DMS114 treated with DMSO at 0.1 percent for 48 hours (cell line): Measurements from ENCODE around the gene YBX3.
"Not testable (repeated sequence)": the region's sequence is repeated elsewhere in the genome, so short reads cannot be mapped to it uniquely, and the experiment has no call there.

Source experiments
- DNase-seq: peaks from one replicate; lab custom pipeline; 2025; ENCODE audit not compliant: unreplicated experiment; lab: John Stamatoyannopoulos, UW

The YBX3 gene

DNA sequence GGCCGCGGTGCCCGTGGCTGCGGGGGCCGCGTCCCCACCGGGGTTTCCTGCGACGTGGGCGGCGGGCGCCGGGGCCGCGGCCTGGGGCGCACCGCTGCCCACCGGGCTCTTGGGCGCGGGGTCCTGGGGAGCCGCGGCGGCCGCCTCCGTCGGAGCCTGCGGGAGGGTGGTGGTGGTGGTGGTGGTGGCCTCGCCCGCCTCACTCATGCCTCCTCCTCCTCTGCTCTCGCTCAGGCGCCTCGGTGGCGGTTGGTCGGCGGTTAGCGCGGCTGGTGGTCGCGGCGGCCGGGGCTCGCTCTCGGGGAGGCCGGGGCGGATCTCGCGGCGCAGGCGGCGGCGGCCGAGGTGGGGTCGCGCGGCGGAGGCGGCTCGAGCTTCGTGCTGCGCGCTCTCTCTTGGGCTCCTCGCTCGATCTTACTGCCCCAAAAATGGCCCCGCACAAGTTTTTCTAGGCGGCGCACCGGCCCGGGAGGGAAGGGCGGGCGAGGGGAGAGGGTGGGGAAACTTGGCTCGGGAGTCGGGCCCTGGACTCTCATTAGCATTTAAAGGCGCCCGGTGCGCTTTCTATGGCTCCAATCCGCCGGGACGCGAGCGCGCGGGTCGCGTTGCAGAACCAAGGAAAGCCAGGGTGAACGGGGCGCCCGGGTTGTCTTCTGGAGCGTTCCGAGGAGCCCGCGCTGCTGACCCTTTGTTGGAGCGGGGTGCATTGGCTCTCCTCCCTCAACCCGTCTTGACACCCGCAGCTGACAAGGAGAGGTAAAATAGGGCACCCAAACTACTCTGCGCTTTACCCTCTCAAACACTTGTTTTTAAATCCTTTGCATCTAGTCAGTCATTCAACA is at the start of gene YBX3:
Gene YBX3 (minus strand): TSS at position 419 of the 842 bp plus-strand sequence. CDS start 212 bp downstream, at position 207.
- DNase-seq: peak; percentile 29

- peak; percentile 43 for DNase-seq
Observed at GRCh38 chr12:10771132-10771733, 48.1 kb upstream of the YBX3 start.

DNA sequence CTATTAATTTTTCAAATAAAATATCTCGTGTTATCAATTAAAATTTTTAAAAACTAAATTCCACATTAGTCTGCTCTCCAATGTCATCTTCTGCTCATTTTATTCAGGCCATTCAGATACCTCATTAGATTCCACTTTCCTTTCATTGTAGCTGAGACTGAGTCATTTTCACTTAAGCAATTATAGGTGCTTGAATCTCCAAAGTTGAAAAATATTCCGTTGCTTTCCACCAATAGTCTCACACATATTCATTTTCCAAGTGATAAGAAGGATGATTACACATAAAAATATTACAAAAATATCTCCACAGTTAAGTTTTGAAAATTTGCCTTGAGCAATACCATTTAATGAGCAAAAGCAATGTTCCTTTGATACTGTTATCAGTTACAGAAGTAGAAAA is 36.5 kb upstream of the YBX3 start:
- DNase-seq: no peak

DNA sequence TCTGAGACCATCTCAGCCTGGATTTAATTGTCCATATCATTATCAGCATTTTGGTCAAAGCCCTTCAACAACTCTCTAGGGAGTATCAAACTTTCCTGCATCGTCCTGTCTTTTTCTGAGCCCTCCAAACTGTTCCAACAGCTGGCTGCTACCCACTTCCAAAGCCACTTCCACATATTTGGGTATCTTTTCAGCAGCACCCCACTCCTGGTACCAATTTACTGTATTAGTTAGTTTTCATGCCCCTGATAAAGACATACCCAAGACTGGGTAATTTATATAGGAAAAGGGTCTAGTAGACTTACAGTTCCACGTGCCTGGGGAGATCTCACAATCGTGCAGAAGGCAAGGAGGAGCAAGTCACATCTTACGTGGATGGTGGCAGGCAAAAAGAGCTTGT is 33.1 kb upstream of the YBX3 start:
- no peak for DNase-seq

GRCh38 chr12:10753059-10753458 is 29.9 kb upstream of the YBX3 start:
- DNase-seq: no peak

- DNase-seq: no peak
Observed at GRCh38 chr12:10750385-10750727, 27.2 kb upstream of the YBX3 start.

DNA sequence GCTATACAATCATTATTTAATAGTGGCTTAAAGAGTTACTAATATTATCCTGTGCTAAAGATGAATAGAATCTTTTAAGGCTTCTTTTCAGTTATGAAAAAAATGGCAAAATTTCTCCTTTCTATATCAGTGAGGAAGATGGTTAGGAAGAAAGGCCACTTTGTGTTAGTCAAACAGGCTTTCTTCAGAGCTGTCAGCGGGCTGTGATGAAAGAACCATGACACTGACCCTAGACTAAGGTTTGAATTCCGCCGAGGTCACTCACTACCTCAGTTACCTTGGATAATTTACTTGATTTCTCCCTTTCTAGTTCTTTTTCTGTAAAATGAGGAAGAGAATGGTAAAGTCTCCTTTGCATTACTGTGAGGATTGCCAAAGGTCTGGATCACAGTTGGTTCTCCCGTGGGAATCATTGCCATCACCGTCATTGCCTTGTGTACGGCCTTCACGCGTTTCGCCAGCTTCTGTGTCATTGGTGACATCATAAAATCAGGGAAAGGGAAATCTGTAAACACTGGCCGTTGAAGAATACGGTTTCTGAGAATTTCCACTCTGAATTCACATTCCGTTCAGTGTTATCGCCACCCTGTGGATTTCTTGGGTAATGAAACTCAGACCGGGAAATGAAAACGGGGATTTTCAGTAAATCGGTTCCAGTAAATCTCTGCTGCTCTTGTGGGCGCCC is 26.7 kb upstream of the YBX3 start:
- peak; percentile 87 for DNase-seq

GRCh38 chr12:10747730-10748129 is 24.6 kb upstream of the YBX3 start:
- no peak for DNase-seq

DNA sequence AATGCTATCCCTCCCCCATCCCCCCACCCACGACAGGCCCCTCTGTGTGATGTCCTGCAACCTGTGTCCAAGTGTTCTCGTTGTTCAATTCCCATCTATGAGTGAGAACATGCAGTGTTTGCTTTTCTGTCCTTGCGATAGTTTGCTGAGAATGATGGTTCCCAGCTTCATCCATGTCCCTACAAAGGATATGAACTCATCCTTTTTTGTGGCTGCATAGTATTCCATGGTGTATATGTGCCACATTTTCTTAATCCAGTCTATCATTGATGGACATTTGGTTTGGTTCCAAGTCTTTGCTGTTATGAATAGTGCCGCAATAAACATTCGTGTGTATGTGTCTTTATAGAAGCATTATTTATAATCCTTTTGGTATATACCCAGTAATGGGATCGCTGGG is 20.3 kb upstream of the YBX3 start:
- DNase-seq: not testable (repeated sequence)

DNA sequence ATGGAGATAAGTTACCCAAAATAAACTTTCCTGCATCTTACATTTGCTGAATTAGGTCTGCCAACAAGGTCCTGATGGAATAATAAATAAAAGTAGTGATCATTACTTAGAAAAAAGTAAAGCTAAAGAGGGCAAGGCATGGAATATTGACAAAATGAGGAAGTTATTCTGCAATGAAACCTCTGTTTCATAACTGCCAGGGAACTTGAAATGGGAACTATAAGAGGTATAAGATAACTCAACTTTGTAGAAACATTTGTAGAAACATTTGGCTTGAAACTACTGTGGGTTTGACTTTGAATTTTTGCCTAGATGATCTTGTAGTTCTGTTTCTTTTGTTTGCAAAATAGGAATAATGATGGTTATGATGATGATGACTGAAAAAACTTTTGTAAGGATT is 18.7 kb upstream of the YBX3 start:
- DNase-seq: no peak

DNA sequence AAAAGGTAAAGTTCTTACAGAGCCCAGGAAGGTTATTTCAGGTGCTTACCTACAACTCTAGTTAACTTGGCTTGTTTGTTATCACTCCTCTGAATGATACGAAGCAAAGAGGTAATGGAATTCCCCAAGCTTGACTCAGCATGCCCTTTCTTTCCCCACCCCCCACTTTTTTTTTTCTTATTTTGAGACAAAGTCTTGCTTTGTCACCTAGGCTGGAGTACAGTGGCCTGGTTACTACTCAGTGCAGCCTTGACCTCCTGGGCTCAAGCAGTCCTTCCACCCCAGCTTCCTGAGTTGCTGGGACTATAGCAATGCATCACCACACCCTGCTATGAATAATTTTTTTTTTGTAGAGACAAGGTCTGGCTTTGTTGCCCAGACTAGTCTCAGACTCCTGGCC is 17.1 kb upstream of the YBX3 start:
- DNase-seq: no peak

GRCh38 chr12:10739157-10740118 is 16.3 kb upstream of the YBX3 start:
- no peak for DNase-seq

GRCh38 chr12:10737249-10737648 is 14.1 kb upstream of the YBX3 start:
- DNase-seq: no peak

DNA sequence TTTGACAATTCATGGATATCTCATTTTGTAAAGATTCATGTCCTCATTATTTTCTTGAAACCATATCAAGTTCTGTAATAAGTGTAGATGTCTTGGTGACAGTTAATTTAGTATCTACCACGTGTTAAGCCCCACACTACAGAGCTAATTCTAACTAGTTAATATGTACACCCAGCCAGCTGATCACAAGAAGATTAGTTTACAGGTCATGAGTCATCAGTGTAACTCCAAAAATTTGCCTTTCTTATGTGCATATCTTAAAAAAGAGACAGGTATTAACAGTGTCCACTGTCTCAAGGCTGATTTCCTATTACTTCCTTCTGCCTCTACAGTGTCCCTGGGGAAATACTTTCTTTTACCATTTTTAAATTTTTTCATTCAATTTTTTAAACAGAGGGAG is 13.3 kb upstream of the YBX3 start:
- DNase-seq: no peak

GRCh38 chr12:10735428-10735827 is 12.3 kb upstream of the YBX3 start:
- no peak for DNase-seq

GRCh38 chr12:10732549-10732948 is 9.4 kb upstream of the YBX3 start:
- DNase-seq: no peak

DNA sequence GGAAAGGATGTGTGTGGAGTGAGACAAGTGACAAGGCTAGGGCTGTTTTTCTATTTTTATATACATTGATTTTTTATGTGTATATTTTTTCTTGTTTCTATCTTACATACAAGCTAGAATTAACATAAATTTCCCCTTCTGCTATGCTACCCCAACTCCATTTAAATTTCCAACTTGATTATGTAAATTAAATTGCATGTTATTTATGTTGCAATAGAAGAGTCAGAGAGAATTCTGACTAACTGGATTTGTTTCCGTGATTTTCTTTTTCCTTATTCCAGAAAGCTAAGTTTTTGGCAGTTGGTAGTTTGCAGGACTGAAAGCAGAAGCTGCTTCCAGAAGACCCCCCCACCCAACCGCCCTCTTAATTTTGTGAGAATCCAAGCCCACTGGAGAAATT is 8.9 kb upstream of the YBX3 start:
- DNase-seq: no peak

GRCh38 chr12:10730559-10730958 is 7.4 kb upstream of the YBX3 start:
- no peak for DNase-seq

DNA sequence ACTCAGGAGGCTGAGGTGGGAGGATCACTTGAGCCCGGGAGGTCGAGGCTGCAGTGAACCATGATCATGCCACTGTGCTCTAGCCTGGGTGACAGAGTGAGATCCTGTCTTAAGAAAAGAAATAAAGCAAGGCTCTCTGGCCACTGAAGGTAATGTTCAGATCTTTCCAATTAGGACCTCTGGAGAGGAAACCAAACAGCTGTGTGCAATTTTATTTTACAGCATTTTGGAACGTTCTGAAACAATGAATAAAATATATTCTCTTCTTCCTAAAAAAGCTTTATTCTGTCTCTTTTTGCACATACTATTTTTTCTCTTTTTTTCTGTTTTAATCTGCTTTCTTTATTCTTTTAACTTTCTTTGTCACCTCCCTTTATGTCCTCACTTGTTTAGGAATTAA is 5.0 kb upstream of the YBX3 start:
- no peak for DNase-seq

- DNase-seq: no peak
Observed at GRCh38 chr12:10726945-10727344, 3.8 kb upstream of the YBX3 start.

- DNase-seq: no peak
Observed at GRCh38 chr12:10725003-10725402, 1.9 kb upstream of the YBX3 start.
